SK-N-SH (cell line): Measurements from ENCODE around the gene TAF5L. TPM values are rescaled to one million over a fixed set of nuclear protein-coding genes. Genes with fewer than 3 reads are reported as not detected.

Source experiments
- CTCF ChIA-PET: fragments of 300-600, 350-600 bp; formaldehyde crosslinking; extraction: SDS; loops from one replicate; lab custom pipeline; 2021; lab: Yijun Ruan, JAX
- POLR2A ChIA-PET: fragments of 350-600 bp; sonication (Branson Sonifier 250); formaldehyde crosslinking; extraction: SDS; loops from one replicate; lab custom pipeline; 2020; ENCODE audit warnings: antibody characterized with exemption, inconsistent platforms; lab: Yijun Ruan, JAX
- DNase-seq: peaks from one replicate; pipeline ENCODE4 v3.0.0; 2012
- H2AFZ ChIP-seq: fragments of 200-600 bp; sonication (generic); 2 replicates; pipeline ENCODE4 v1.8.1; 2016; ENCODE audit warnings: antibody characterized with exemption, mild to moderate bottlenecking, low read depth
- H3F3A ChIP-seq: fragments of 200-600 bp; sonication (generic); replicated peaks from 2 replicates; pipeline ENCODE3; 2016; ENCODE audit warnings: antibody characterized with exemption, mild to moderate bottlenecking; ENCODE audit not compliant: insufficient read depth
- H3K27ac ChIP-seq, 2 experiments: fragments of 200-500 bp in 1 of 2; fragments of 200-600 bp in 1 of 2; sonication (Bioruptor generic) in 1 of 2; sonication (generic), shearing (Covaris generic) in 1 of 2; 2 replicates each; pipeline versions ENCODE4 v1.5.1 to v1.6.1; 2014 to 2016; ENCODE audit warnings: low read depth in 2 of 2, inconsistent platforms in 1 of 2, low read length in 1 of 2, mild to moderate bottlenecking in 1 of 2, mixed read lengths in 1 of 2
- H3K27me3 ChIP-seq: fragments of 200-600 bp; sonication (generic), shearing (Covaris generic); 2 replicates; pipeline ENCODE4 v1.6.1; 2016; ENCODE audit warnings: mixed run types; ENCODE audit not compliant: insufficient read depth
- H3K36me3 ChIP-seq, 2 experiments: fragments of 200-500 bp in 1 of 2; fragments of 200-600 bp in 1 of 2; sonication (Bioruptor generic) in 1 of 2; sonication (generic) in 1 of 2; replicated peaks in 1 of 2; 2 replicates each; pipeline versions ENCODE3 to v1.5.1; 2014 to 2016; ENCODE audit warnings: low read length in 1 of 2, mild to moderate bottlenecking in 1 of 2; ENCODE audit not compliant: insufficient read depth in 2 of 2, control insufficient read depth in 1 of 2
- H3K4me1 ChIP-seq, 2 experiments: fragments of 200-500 bp in 1 of 2; fragments of 200-600 bp in 1 of 2; sonication (Bioruptor generic) in 1 of 2; sonication (generic), shearing (Covaris generic) in 1 of 2; 2 replicates each; pipeline versions ENCODE4 v1.5.1 to v1.6.1; 2014 to 2016; ENCODE audit warnings: low read depth in 1 of 2, low read length in 1 of 2, mixed run types in 1 of 2; ENCODE audit not compliant: insufficient read depth in 2 of 2, control insufficient read depth in 1 of 2
- H3K4me2 ChIP-seq: fragments of 200-600 bp; sonication (generic), shearing (Covaris generic); 2 replicates; pipeline ENCODE4 v1.6.1; 2017; ENCODE audit warnings: mixed run types
- H3K4me3 ChIP-seq, 2 experiments: fragments of 200-500 bp in 1 of 2; fragments of 200-600 bp in 1 of 2; sonication (Bioruptor generic) in 1 of 2; sonication (generic), shearing (Covaris generic) in 1 of 2; 2 replicates each; pipeline versions ENCODE4 v1.5.1 to v1.8.1; 2014 to 2016; ENCODE audit warnings: low read depth in 2 of 2, inconsistent platforms in 1 of 2, low read length in 1 of 2, mild to moderate bottlenecking in 1 of 2, mixed read lengths in 1 of 2, moderate library complexity in 1 of 2
- H3K79me2 ChIP-seq: fragments of 200-600 bp; sonication (generic); 2 replicates; pipeline ENCODE4 v1.8.1; 2017; ENCODE audit warnings: mild to moderate bottlenecking; ENCODE audit not compliant: insufficient read depth
- H3K9ac ChIP-seq: fragments of 200-600 bp; sonication (generic); 2 replicates; pipeline ENCODE4 v1.6.1; 2017; ENCODE audit warnings: mixed run types
- H3K9me2 ChIP-seq: fragments of 200-600 bp; sonication (generic); 2 replicates; pipeline ENCODE4 v1.6.1; 2017; ENCODE audit warnings: mixed run types
- H3K9me3 ChIP-seq: fragments of 200-600 bp; sonication (generic); 2 replicates; pipeline ENCODE4 v1.6.1; 2017; ENCODE audit warnings: mixed run types, mild to moderate bottlenecking, moderate library complexity
- H4K20me1 ChIP-seq: fragments of 200-600 bp; sonication (generic); 2 replicates; pipeline ENCODE4 v1.6.1; 2017; ENCODE audit warnings: mild to moderate bottlenecking, mixed run types; ENCODE audit not compliant: insufficient read depth
- EZH2phosphoT487 ChIP-seq: fragments of 200-600 bp; sonication (generic); IDR thresholded peaks from 2 replicates; pipeline ENCODE4 v1.6.1; 2017; ENCODE audit warnings: low read depth, mixed run types, mild to moderate bottlenecking, antibody characterized with exemption, moderate library complexity, borderline replicate concordance
- FOSL2 ChIP-seq: IDR thresholded peaks from 2 replicates; pipeline ENCODE4 v1.4.0; 2012; ENCODE audit warnings: low read depth, mild to moderate bottlenecking, moderate library complexity, borderline replicate concordance
- FOXM1 ChIP-seq: IDR thresholded peaks from 2 replicates; pipeline ENCODE4 v1.4.0; 2012; ENCODE audit warnings: low read depth, mild to moderate bottlenecking
- GABPA ChIP-seq: IDR thresholded peaks from 2 replicates; pipeline ENCODE4 v1.4.0; 2012; ENCODE audit warnings: low read depth, mild to moderate bottlenecking
- JUND ChIP-seq: IDR thresholded peaks from 2 replicates; pipeline ENCODE4 v1.4.0; 2012
- MEF2A ChIP-seq: IDR thresholded peaks from 2 replicates; pipeline ENCODE4 v1.4.0; 2012; ENCODE audit warnings: low read depth, borderline replicate concordance
- MXI1 ChIP-seq: IDR thresholded peaks from 2 replicates; pipeline ENCODE4 v1.6.1; 2012; ENCODE audit warnings: mild to moderate bottlenecking, low read depth, low read length, improper control_type of control experiment
- NRF1 ChIP-seq: IDR thresholded peaks from 2 replicates; pipeline ENCODE4 v1.6.1; 2012; ENCODE audit warnings: low read depth, mild to moderate bottlenecking, low read length
- POLR2AphosphoS5 ChIP-seq: IDR thresholded peaks from 2 replicates; pipeline ENCODE4 v1.6.1; 2012; ENCODE audit warnings: low read depth, low read length
- RFX5 ChIP-seq: IDR thresholded peaks from 2 replicates; pipeline ENCODE4 v1.6.1; 2012; ENCODE audit warnings: mild to moderate bottlenecking, improper control_type of control experiment, low read length
- RXRA ChIP-seq: IDR thresholded peaks from 2 replicates; pipeline ENCODE4 v1.4.0; 2012; ENCODE audit warnings: low read depth, mild to moderate bottlenecking, borderline replicate concordance
- SMC3 ChIP-seq: IDR thresholded peaks from 2 replicates; pipeline ENCODE4 v1.6.1; 2012; ENCODE audit warnings: low read depth, low read length, improper control_type of control experiment
- TAF1 ChIP-seq: IDR thresholded peaks from 2 replicates; pipeline ENCODE4 v1.6.1; 2012; ENCODE audit warnings: low read depth, mild to moderate bottlenecking, low read length, moderate library complexity, borderline replicate concordance
- TCF12 ChIP-seq: IDR thresholded peaks from 2 replicates; pipeline ENCODE4 v1.4.0; 2012
- WGBS: methylation state at CpG from one replicate; pipeline ENCODE4 v1.1.6; 2017; ENCODE audit warnings: low lambda C conversion rate; 5-methylcytosine and 5-hydroxymethylcytosine counted together
- polyA plus RNA-seq, 3 experiments: library from polyadenylated mRNA; depleted of rRNA; stranded (reverse); fragments of >200 nt; gene quantifications; 2 replicates each; pipeline ENCODE4 v1.2.3, GENCODE V29; 2012
- TF ChIP-seq, protein P1 (sequence below): IDR thresholded peaks from 2 replicates; pipeline ENCODE4 v1.4.0; 2012; ENCODE audit warnings: low read depth
- TF ChIP-seq, protein P2 (sequence below): fragments of 150-350 bp; IDR thresholded peaks from 2 replicates; pipeline ENCODE4 v1.6.1; 2017; ENCODE audit warnings: antibody characterized with exemption, low read length, low read depth, borderline replicate concordance

TAF5L gene
- polyA plus RNA-seq, 1 of the 3 experiments (the other 2 are of a cell fraction): 17.1 TPM

- Histone ChIP-seq H3K4me1 (peaks cover 0 to 13% of the 10 kb centered on the region in 2 experiments; a peak in 3 of 4 replicates), H3K4me3 (no peak overlapping the region), H3F3A (no peaks in the 10 kb centered on the region), H3K4me2 (no peak overlapping the region), H4K20me1 (peaks cover 66% of the 10 kb centered on the region), H2AFZ (no peak overlapping the region), H3K27ac (no peak overlapping the region), H3K36me3 (no peaks in the 10 kb centered on the region), H3K9ac (no peak overlapping the region), H3K9me3 (no peaks in the 10 kb centered on the region), H3K79me2 (peaks cover 95% of the 10 kb centered on the region), H3K9me2 (no peaks in the 10 kb centered on the region), H3K27me3 (no peaks in the 10 kb centered on the region)
- DNase-seq: no peak
- no peak for TF ChIP-seq NRF1
- WGBS: 89% methylated on average over 3 of the region's 3 CpGs
- CTCF ChIA-PET: interaction anchor here (1.4 to 3.7 kb wide), 2 partner anchors 19 to 63 kb away, joined by 3 to 13 read pairs; partner anchors contain the start of gene ABCB10
- POLR2A ChIA-PET: no interaction called here
Observed at GRCh38 chr1:229620876-229621275, 5.0 kb downstream of the TAF5L start.

DNA sequence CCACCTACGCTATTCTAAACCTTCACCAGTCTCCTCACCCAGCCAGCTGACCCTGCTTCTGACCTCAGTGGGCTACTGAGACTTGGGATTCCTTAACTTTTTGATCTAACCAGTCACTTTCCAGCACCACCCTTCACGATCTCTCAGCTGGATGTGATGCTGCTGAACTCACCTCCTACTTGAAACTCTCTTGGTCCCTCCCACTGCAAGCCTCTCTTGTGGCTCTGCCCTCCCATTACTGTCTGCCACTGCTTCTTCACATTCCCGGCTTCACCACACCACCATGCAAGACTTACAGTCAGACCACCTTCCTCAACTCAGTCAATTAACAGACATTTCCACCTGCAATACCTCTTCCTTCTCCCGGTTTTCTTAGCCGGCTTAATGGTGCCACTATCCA lies 6.3 kb downstream of the TAF5L start:
- H3K4me1 ChIP-seq: peaks cover 0 to 7% of the 10 kb centered on the region in 2 experiments; a peak in 3 of 4 replicates
- H3K36me3 ChIP-seq: no peaks in the 10 kb centered on the region
- H4K20me1 ChIP-seq: peaks cover 62% of the 10 kb centered on the region
- CTCF ChIA-PET: interaction anchor here (1.0 to 3.7 kb wide), 2 partner anchors 61 kb away, joined by 4 to 13 read pairs; partner anchors contain the start of gene ABCB10
- no peak overlapping the region for H3K9ac ChIP-seq
- H3K27me3 ChIP-seq: no peaks in the 10 kb centered on the region
- H3K4me2 ChIP-seq: no peak overlapping the region
- H3K4me3 ChIP-seq: no peak overlapping the region
- TF ChIP-seq POLR2AphosphoS5 (no peak), SMC3 (no peak), JUND (no peak), RXRA (no peak)
- TF ChIP-seq, all 33 proteins: peak for 0
- no peaks in the 10 kb centered on the region for H3K9me2 ChIP-seq
- peaks cover 100% of the 10 kb centered on the region for H3K79me2 ChIP-seq
- DNase-seq: no peak
- H3K27ac ChIP-seq: no peak overlapping the region
- POLR2A ChIA-PET: no interaction called here
- WGBS: 97% methylated on average over 5 of the region's 5 CpGs
- no peak overlapping the region for H2AFZ ChIP-seq
- H3F3A ChIP-seq: no peaks in the 10 kb centered on the region
- no peaks in the 10 kb centered on the region for H3K9me3 ChIP-seq

- Histone ChIP-seq H3K9ac (no peak overlapping the region), H2AFZ (no peak overlapping the region), H3K27ac (no peak overlapping the region), H4K20me1 (peaks cover 56% of the 10 kb centered on the region), H3K4me1 (peaks cover 0 to 3% of the 10 kb centered on the region in 2 experiments; a peak in 3 of 4 replicates), H3F3A (no peaks in the 10 kb centered on the region), H3K4me3 (no peak overlapping the region), H3K27me3 (no peaks in the 10 kb centered on the region), H3K36me3 (peaks cover 0 to 3% of the 10 kb centered on the region in 2 experiments), H3K79me2 (peaks cover 100% of the 10 kb centered on the region), H3K9me3 (no peaks in the 10 kb centered on the region), H3K4me2 (no peak overlapping the region), H3K9me2 (no peaks in the 10 kb centered on the region)
- TF ChIP-seq, protein P1, sequence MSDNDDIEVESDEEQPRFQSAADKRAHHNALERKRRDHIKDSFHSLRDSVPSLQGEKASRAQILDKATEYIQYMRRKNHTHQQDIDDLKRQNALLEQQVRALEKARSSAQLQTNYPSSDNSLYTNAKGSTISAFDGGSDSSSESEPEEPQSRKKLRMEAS: no peak
- TF ChIP-seq FOXM1 (no peak), POLR2AphosphoS5 (no peak), RFX5 (no peak), RXRA (no peak), MXI1 (no peak), MEF2A (no peak), FOSL2 (no peak), GABPA (no peak), TCF12 (no peak), TAF1 (no peak), EZH2phosphoT487 (no peak)
- TF ChIP-seq, protein P2, sequence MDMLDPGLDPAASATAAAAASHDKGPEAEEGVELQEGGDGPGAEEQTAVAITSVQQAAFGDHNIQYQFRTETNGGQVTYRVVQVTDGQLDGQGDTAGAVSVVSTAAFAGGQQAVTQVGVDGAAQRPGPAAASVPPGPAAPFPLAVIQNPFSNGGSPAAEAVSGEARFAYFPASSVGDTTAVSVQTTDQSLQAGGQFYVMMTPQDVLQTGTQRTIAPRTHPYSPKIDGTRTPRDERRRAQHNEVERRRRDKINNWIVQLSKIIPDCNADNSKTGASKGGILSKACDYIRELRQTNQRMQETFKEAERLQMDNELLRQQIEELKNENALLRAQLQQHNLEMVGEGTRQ: no peak
- ChIA-PET CTCF (interaction anchor here (1.0 kb wide), 1 partner anchor 60 kb away, joined by 4 read pairs; the partner anchor contains the start of gene ABCB10), POLR2A (no interaction called here)
- DNase-seq: no peak
Observed at GRCh38 chr1:229619002-229619401, 6.9 kb downstream of the TAF5L start.
